Ovary (tissue), 3 donors: Measurements from ENCODE around the gene STX11.

Experiments
- CTCF ChIP-seq, 3 donors: fragments of 450-650 bp in 2 of 3; fragments of 200-600 bp in 1 of 3; IDR thresholded peaks; one replicate each; pipeline versions ENCODE4 v1.5.1 to v1.8.0; 2016 to 2022; ENCODE audit warnings: antibody characterized with exemption in 3 of 3, mild to moderate bottlenecking in 1 of 3
- POLR2A ChIP-seq: fragments of 450-650 bp; IDR thresholded peaks from one replicate; pipeline ENCODE4 v1.6.1; 2017; ENCODE audit warnings: antibody characterized with exemption, mild to moderate bottlenecking, moderate library complexity
- donor health status: DM: no; HTN: no; CAD: no.

DNA sequence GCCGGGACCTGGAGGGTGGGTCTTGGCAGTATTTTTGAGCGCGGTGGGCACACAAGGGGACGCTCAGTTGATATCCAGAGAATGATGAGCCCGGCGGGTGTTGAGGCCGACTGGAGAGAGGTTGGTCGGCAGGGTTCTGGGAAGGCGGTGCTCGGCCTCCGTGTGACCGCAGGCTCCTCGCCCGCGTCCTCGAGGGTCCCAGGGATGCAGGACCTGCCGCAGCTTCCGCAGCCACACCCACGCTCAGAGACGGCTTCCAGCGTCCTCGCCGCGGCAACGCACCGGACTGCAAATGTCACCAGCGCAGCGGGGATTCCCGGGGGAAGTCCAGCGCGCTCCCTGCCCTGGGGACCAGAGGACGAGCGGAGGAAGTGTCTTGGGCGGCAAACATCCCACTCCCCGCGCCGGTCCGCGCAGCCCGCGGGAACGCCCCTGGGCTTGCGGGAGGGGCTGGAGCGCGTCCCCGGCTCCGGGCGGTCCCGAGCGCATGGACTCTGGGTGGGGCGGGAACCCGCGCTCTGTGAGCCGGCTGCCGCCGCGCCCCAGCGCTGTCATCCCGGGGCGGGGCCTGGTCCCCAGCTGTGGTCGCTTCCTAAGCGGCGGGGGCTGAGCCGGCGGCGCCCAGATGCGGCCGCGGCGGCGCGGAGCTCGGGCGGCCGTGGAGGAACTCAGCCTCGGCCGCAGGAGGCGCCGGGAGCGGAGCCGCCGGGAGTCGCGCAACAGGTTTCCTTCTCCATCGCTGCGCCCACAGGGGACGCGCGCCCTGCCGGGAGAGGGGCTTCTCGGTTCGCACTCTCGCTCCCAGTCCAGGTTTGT lies at the start of gene STX11:
- TF ChIP-seq POLR2A (no peak), CTCF (IDR thresholded peaks at IDR 0.05) (no peak)
